ENCODE data around the gene PMIS2.
"Not testable (repeated sequence)": the region's sequence is repeated elsewhere in the genome, so short reads cannot be mapped to it uniquely, and the experiment has no call there.

The PMIS2 gene

DNA sequence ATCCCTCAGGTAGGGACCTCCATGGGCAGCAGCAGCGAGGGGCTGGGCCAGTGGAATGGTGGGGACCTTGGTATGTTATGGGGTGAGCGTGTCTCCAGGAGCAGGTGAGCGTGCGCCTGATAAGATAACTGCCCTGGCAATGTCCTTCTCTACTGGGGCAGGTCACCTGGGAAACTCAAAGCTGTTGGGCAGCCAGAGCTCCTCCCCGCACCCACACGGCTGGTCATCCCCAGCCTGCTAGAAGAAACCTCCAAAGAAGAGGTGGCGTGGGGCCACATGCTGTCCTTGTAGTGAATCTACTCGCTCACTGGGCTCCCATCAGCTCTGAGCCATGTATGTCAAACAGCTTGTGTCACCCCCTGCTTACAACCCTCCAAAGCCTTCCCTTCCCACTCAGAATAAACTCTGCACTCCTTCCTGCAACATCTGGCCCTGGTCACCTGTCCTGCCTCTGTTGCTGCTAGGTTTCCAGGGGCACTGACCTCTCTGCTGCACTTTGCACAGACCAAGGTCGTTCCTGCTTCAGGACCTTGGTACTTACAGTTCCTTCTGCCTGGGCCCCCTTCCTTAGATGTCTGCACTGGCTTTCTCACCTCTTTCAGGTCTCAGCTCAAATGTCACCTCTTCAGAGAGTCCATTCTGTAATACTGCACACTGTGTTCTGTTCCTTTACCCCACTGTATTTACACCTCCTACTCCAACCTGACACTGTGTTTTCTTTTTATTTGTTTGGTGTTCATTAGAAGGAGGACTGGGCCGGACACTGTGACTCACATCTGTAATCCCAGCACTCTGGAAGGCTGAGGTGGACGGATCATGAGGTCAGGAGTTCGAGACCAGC lies 20.7 kb upstream of the PMIS2 start:
- no peak for DNase-seq (ENCODE audit: low read depth)
- H3K4me1 ChIP-seq (ENCODE audit: control insufficient read depth, insufficient read depth, low read length) = no peaks in the 10 kb centered on the region
- H3K9me3 ChIP-seq (ENCODE audit: control insufficient read depth, low read length) = no peaks in the 10 kb centered on the region
- no peak overlapping the region for H3K4me3 ChIP-seq (ENCODE audit: low read length)
- no peaks in the 10 kb centered on the region for H3K36me3 ChIP-seq (ENCODE audit: control insufficient read depth, insufficient read depth, low read length, severe bottlenecking)
- H3K27me3 ChIP-seq (replicated peaks; ENCODE audit: control insufficient read depth, insufficient read depth, low read length) = peaks cover 39% of the 10 kb centered on the region
- no peak overlapping the region for H3K9ac ChIP-seq (ENCODE audit: low read length)

DNA sequence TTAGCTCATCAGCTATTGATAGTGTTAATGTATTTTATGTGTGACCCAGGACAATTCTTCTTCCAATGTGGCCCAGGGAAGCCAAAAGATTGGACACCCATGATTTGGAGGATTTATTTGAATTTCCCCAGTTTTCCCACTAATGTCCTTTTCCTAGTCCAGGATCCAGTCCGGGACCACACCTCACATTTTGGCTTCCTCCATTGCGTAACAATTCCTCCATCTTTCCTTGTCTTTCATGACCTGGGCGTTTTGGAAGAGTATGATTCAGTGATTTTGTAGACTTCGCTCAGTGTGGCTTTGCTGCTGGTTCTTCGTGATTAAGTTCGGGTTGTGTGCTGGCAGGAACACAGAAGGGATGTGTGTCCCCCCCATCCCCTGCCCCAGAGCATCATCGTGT lies 19.2 kb upstream of the PMIS2 start:
- H3K4me1 ChIP-seq (ENCODE audit: control insufficient read depth, insufficient read depth, low read length) = no peaks in the 10 kb centered on the region
- H3K9ac ChIP-seq (ENCODE audit: low read length) = no peak overlapping the region
- H3K36me3 ChIP-seq (ENCODE audit: control insufficient read depth, insufficient read depth, low read length, severe bottlenecking) = no peaks in the 10 kb centered on the region
- H3K9me3 ChIP-seq (ENCODE audit: control insufficient read depth, low read length) = no peaks in the 10 kb centered on the region
- H3K27me3 ChIP-seq (replicated peaks; ENCODE audit: control insufficient read depth, insufficient read depth, low read length) = peaks cover 40% of the 10 kb centered on the region
- no peak for DNase-seq (ENCODE audit: low read depth)
- H3K4me3 ChIP-seq (ENCODE audit: low read length) = no peak overlapping the region

DNA sequence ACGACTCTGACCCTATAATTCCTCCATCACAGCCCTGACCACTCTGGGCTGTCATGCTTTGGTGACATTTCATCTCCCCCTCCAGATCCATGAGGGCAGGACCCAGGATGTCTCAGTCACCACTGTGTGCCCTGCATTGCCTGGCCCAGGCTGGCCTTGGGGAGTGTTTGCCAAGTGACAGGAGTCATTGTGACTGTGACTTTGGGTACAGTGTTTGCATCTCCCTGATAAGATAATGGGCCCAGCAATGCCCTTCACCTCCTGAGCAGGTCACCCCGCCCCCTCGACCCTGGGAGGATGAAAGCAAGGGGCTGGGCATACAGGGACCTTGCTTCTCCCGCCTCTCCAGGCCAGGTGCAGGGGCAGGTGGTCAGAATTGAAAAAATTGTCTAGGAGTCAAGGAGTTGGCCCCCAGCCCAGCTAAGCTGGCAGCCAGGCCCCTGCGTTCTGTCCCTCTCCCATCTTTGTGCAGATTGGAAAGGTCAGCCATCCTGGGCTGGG lies 16.6 kb upstream of the PMIS2 start:
- no peak overlapping the region for H3K4me3 ChIP-seq (ENCODE audit: low read length)
- no peaks in the 10 kb centered on the region for H3K4me1 ChIP-seq (ENCODE audit: control insufficient read depth, insufficient read depth, low read length)
- DNase-seq (ENCODE audit: low read depth) = no peak
- no peak overlapping the region for H3K9ac ChIP-seq (ENCODE audit: low read length)
- no peaks in the 10 kb centered on the region for H3K36me3 ChIP-seq (ENCODE audit: control insufficient read depth, insufficient read depth, low read length, severe bottlenecking)
- H3K27me3 ChIP-seq (replicated peaks; ENCODE audit: control insufficient read depth, insufficient read depth, low read length) = peaks cover 33% of the 10 kb centered on the region
- no peaks in the 10 kb centered on the region for H3K9me3 ChIP-seq (ENCODE audit: control insufficient read depth, low read length)

DNA sequence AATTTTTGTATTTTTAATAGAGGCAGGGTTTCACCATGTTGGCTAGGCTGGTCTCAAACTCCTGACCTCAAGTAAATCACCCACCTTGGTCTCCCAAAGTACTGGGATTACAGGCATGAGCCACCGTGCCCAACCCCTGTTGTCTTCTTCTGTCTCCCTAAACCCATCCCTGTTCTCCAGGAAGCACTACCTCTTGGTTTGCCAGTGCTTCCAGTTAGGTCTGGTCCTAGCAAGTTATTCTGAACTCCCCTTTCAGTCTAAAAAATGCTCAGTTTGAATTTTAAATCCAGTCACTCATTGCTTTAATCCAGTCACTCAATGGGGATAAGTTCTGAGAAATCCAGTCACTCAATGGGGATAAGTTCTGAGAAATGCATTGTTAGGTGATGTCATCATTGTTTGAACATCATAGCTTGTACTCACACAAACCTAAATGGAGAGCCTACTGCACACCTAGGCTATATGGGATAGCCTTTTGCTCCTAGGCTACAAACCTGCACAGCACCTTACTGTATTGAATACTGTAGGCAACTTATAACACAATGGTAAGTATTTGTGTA lies 14.5 kb upstream of the PMIS2 start:
- Histone ChIP-seq H3K9me3 (ENCODE audit: control insufficient read depth, low read length) (peaks cover 15% of the 10 kb centered on the region), H3K4me1 (ENCODE audit: control insufficient read depth, insufficient read depth, low read length) (no peaks in the 10 kb centered on the region), H3K9ac (ENCODE audit: low read length) (no peak overlapping the region), H3K27me3 (replicated peaks; ENCODE audit: control insufficient read depth, insufficient read depth, low read length) (peaks cover 22% of the 10 kb centered on the region), H3K4me3 (ENCODE audit: low read length) (no peak overlapping the region), H3K36me3 (ENCODE audit: control insufficient read depth, insufficient read depth, low read length, severe bottlenecking) (no peaks in the 10 kb centered on the region)
- DNase-seq (ENCODE audit: low read depth) = no peak

DNA sequence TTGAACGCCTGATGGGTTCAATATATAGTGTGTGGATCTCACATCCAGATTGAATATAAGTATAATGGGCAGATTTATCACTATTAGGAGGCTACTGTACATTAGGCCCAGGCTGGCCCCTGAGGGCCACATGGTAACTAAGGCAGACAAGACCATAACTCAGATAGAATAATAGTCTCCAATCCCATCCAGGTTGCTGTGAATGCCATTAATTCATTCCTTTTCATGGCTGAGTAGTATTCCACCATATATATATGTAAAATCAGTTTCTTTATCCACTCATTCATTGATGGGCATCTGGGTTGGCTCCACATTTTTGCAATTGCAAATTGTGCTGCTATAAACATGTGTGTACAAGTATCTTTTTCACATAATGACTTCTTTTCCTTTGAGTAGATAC lies 8.1 kb upstream of the PMIS2 start:
- Histone ChIP-seq H3K27me3 (replicated peaks; ENCODE audit: control insufficient read depth, insufficient read depth, low read length) (peaks cover 8% of the 10 kb centered on the region), H3K4me3 (ENCODE audit: low read length) (no peak overlapping the region), H3K36me3 (ENCODE audit: control insufficient read depth, insufficient read depth, low read length, severe bottlenecking) (no peaks in the 10 kb centered on the region), H3K4me1 (ENCODE audit: control insufficient read depth, insufficient read depth, low read length) (no peaks in the 10 kb centered on the region), H3K9ac (ENCODE audit: low read length) (no peak overlapping the region), H3K9me3 (ENCODE audit: control insufficient read depth, low read length) (peaks cover 30% of the 10 kb centered on the region)
- DNase-seq (ENCODE audit: low read depth) = no peak

DNA sequence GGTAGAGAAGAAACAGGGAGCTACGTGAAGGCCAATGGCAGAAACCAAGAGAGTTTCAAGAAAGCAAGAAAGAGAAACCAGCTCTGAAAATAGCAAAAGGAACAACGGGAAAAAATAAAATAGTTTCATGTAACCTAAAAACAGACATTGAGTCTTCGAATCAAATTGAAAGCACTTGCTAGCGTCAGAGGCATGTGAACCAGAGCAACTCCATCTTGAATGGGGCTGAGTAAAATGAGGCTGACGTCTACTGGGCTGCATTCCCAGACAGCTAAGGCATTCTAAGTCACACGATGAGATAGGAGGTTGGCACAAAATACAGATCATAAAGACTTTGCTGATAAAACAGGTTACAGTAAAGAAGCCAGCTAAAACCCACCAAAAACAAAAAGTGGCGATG lies 7.3 kb upstream of the PMIS2 start:
- H3K9ac ChIP-seq (ENCODE audit: low read length) = no peak overlapping the region
- no peaks in the 10 kb centered on the region for H3K36me3 ChIP-seq (ENCODE audit: control insufficient read depth, insufficient read depth, low read length, severe bottlenecking)
- H3K4me3 ChIP-seq (ENCODE audit: low read length) = no peak overlapping the region

DNA sequence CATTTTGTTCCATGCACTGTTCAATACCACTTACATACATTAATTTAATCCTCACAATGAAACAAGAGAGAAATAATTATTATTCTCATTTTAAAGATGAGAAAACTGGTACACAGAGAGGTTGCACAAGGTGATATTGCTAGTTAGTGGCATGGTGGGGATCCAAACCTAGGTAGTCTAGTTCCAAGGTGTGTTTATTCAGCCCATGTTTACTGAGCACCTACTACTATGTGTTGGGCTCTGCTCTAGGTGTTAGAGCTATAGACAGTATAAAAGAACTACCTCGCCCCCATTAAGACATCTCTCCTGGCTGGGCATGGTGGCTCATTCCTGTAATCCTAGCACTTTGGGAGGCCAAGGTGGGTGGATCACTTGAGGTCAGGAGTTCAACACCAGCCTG lies 3.2 kb upstream of the PMIS2 start:
- Histone ChIP-seq H3K4me3 (ENCODE audit: low read length) (no peak overlapping the region), H3K36me3 (ENCODE audit: control insufficient read depth, insufficient read depth, low read length, severe bottlenecking) (no peaks in the 10 kb centered on the region), H3K9me3 (ENCODE audit: control insufficient read depth, low read length) (peaks cover 6% of the 10 kb centered on the region), H3K27me3 (replicated peaks; ENCODE audit: control insufficient read depth, insufficient read depth, low read length) (peaks cover 24% of the 10 kb centered on the region), H3K4me1 (ENCODE audit: control insufficient read depth, insufficient read depth, low read length) (peaks cover 11% of the 10 kb centered on the region), H3K9ac (ENCODE audit: low read length) (no peak overlapping the region)
- DNase-seq (ENCODE audit: low read depth) = no peak

More for the DNA sequence above, 7.3 kb upstream of the PMIS2 start:
- H3K27me3 ChIP-seq (replicated peaks; ENCODE audit: control insufficient read depth, insufficient read depth, low read length) = peaks cover 9% of the 10 kb centered on the region
- peaks cover 30% of the 10 kb centered on the region for H3K9me3 ChIP-seq (ENCODE audit: control insufficient read depth, low read length)
- DNase-seq (ENCODE audit: low read depth) = no peak
- no peaks in the 10 kb centered on the region for H3K4me1 ChIP-seq (ENCODE audit: control insufficient read depth, insufficient read depth, low read length)

DNA sequence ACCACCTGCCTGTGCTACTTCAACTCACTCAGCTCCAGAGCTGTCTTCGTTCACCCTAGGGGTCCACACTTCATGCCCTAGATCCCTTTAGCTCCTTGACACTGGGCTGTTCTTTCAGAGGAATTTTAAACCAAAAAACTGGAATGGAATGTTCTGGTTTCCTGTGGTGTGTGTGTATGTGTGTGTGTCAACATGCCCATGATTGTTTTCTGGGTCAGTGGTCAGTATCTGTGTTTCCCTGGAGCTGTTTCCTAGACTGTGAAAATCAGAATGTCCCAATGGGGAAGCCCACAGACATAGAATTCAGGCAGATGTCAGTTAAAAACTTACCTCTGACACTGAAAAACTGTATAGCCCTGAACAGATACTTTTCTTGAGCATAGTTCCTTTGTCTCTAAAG lies 1.3 kb downstream of the PMIS2 start:
- Histone ChIP-seq H3K9ac (ENCODE audit: low read length) (no peak overlapping the region), H3K36me3 (ENCODE audit: control insufficient read depth, insufficient read depth, low read length, severe bottlenecking) (no peaks in the 10 kb centered on the region), H3K27me3 (replicated peaks; ENCODE audit: control insufficient read depth, insufficient read depth, low read length) (peaks cover 30% of the 10 kb centered on the region), H3K4me3 (ENCODE audit: low read length) (peak overlapping the region; percentile 8), H3K4me1 (ENCODE audit: control insufficient read depth, insufficient read depth, low read length) (peaks cover 16% of the 10 kb centered on the region), H3K9me3 (ENCODE audit: control insufficient read depth, low read length) (peaks cover under 1% of the 10 kb centered on the region)
- DNase-seq (ENCODE audit: low read depth) = peak; percentile 14

DNA sequence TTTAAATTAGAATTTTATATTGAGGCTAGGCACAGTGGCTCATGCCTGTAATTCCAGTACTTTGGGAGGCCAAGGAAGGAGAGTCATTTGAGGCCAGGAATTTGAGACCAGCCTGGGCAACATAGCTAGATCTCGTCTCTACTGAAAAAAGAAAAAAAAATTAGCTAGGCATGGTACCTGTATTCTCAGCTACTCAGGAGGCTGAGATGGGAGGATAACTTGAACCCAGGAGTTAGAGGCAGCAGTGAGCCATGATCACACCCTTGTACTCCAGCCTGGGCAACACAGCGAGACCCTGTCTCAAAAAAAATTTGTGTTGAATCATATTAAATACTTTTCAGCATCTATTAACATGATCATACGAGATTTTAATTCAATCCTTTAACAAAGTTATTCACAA lies 4.9 kb downstream of the PMIS2 start:
- H3K9me3 ChIP-seq (ENCODE audit: control insufficient read depth, low read length) = no peaks in the 10 kb centered on the region
- H3K36me3 ChIP-seq (ENCODE audit: control insufficient read depth, insufficient read depth, low read length, severe bottlenecking) = no peaks in the 10 kb centered on the region
- H3K9ac ChIP-seq (ENCODE audit: low read length) = no peak overlapping the region
- no peak overlapping the region for H3K4me3 ChIP-seq (ENCODE audit: low read length)
- DNase-seq (ENCODE audit: low read depth) = no peak
- H3K4me1 ChIP-seq (ENCODE audit: control insufficient read depth, insufficient read depth, low read length) = peaks cover 16% of the 10 kb centered on the region
- H3K27me3 ChIP-seq (replicated peaks; ENCODE audit: control insufficient read depth, insufficient read depth, low read length) = peaks cover 14% of the 10 kb centered on the region

DNA sequence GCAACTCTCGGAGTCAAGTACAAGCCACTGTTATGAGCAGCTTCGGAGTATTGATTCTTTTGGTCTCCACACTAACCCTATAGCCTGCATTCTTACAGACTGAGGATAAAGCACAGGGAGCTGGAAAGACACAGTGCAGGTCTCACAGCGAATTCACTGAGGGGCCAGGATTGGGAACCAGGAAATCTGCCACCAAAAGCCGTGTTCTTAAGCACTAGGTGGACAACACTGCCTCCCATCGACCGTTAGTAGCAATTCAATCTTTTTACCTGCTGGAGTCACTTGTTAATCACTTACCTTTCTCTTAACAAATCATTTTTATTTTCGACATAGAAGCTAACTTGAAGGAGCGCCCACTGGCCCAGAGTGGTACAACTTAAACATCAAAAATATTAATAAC lies 6.3 kb downstream of the PMIS2 start:
- no peaks in the 10 kb centered on the region for H3K9me3 ChIP-seq (ENCODE audit: control insufficient read depth, low read length)
- peaks cover 10% of the 10 kb centered on the region for H3K4me1 ChIP-seq (ENCODE audit: control insufficient read depth, insufficient read depth, low read length)
- no peak overlapping the region for H3K4me3 ChIP-seq (ENCODE audit: low read length)
- no peak overlapping the region for H3K9ac ChIP-seq (ENCODE audit: low read length)
- H3K27me3 ChIP-seq (replicated peaks; ENCODE audit: control insufficient read depth, insufficient read depth, low read length) = peaks cover 17% of the 10 kb centered on the region
- DNase-seq (ENCODE audit: low read depth) = peak; percentile 45
- H3K36me3 ChIP-seq (ENCODE audit: control insufficient read depth, insufficient read depth, low read length, severe bottlenecking) = no peaks in the 10 kb centered on the region

DNA sequence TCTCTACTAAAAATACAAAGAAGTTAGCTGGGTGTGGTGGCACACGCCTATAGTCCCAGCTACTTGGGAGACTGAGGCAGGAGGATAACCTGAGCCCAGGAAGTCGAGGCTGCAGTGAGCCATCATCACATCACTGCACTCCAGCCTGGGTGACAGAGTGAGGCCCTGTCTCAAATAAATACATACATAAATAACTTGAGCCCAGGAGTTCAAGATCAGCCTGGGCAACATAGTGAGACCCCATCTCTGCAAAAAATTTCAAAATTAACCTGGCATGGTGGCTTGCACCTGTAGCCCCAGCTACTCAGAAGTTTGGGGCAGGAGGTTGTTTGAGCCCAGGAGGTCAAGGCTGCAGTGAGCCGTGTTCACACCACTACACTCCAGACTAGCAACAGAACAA lies 9.1 kb downstream of the PMIS2 start:
- not testable (repeated sequence) for H3K9ac ChIP-seq (ENCODE audit: low read length); DNase-seq (ENCODE audit: low read depth); H3K9me3 ChIP-seq (ENCODE audit: control insufficient read depth, low read length); H3K4me3 ChIP-seq (ENCODE audit: low read length); H3K4me1 ChIP-seq (ENCODE audit: control insufficient read depth, insufficient read depth, low read length); H3K36me3 ChIP-seq (ENCODE audit: control insufficient read depth, insufficient read depth, low read length, severe bottlenecking)
- peaks cover 15% of the 10 kb centered on the region for H3K27me3 ChIP-seq (replicated peaks; ENCODE audit: control insufficient read depth, insufficient read depth, low read length)
